Myocyte (in vitro differentiated cells): Measurements from ENCODE around the gene C14orf119. TPM values are rescaled to one million over a fixed set of nuclear protein-coding genes. Genes with fewer than 3 reads are reported as not detected.
A peak's percentile ranks its signal among the peaks of the same experiment; 100 is the strongest.

Experiments
- DNase-seq: peaks from one replicate; pipeline ENCODE4 v3.0.0-alpha.2; 2012; ENCODE audit warnings: low read depth
- total RNA-seq: library from RNA; depleted of rRNA; stranded (reverse); fragments of >200 nt; gene quantifications from 2 replicates; pipeline ENCODE4 v1.2.3, GENCODE V29; 2014

Gene C14orf119
- total RNA-seq, 1 donor from 2014 or later = 40.7 TPM

GRCh38 chr14:23060536-23061260 is 34.6 kb upstream of the C14orf119 start:
- DNase-seq = no peak

- DNase-seq = peak; percentile 90
Measured at GRCh38 chr14:23062002-23062401, 33.3 kb upstream of the C14orf119 start.

DNA sequence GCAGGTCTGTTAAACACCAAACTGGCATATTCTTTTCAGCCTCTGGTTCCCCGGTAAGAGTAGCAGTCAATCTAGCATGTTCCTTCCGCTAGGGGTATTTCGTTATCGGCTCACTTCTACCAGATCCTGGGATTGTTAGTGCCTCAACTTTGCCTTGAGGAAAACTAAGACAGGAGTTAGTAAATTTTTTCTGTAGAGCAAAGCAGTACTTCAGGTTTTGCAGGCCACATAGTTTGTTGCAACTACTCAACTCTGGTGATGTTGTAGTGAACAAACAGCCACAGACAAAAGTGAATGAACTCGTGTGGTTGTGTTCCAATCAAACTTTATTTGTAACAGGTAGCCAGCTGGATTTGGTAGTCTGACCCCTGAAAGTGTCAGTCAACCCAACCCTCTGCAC is 31.7 kb upstream of the C14orf119 start:
- DNase-seq = no peak

GRCh38 chr14:23066368-23066767 is 28.9 kb upstream of the C14orf119 start:
- DNase-seq = no peak

GRCh38 chr14:23066855-23067744 is 28.2 kb upstream of the C14orf119 start:
- DNase-seq = no peak

DNA sequence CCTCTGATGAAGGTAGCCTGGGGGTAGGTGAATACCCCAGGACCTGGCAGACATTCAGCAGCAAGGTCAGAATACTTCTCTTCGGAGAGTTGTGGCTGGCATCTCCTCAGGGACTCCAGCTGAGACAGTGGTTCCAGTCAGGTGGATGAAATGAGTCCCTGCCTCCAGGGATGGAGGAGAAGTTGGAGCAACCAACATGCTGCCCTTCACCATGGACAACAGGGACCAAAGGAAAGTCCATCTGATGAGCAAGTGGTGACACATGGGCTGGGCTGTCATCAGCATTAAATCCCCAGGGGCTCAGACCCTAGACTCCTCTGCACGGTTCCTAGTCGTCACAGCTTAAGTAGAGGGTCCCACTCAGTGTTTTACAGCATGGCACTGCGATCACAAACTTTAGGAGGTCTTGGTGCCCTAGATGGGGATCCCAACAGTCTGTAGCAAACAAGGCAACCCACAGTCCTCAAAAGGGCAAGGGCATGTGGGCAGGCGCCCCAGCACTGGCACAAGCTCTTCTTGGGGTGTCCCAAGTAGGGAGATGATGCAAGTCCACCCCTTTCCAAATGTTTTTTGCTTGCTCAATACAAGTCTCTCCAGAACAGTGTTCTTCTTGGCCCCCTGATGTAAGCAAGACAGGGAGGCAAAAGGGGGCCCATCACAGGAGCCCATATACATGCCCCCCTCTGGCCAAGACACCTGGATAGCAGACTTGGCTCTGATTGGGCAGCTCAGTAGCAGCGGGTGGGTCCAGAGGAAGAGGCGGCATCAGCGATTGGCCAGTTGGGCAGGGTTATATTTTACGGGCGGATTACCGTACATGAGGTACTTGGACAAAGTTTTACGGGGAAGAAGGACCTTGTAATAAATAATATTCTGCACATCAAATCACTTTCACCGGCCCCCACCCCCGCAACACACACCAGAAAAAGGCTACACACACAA is 27.2 kb upstream of the C14orf119 start:
- no peak for DNase-seq

- peak; percentile 94 for DNase-seq
Measured at GRCh38 chr14:23068789-23069412, 26.4 kb upstream of the C14orf119 start.

DNA sequence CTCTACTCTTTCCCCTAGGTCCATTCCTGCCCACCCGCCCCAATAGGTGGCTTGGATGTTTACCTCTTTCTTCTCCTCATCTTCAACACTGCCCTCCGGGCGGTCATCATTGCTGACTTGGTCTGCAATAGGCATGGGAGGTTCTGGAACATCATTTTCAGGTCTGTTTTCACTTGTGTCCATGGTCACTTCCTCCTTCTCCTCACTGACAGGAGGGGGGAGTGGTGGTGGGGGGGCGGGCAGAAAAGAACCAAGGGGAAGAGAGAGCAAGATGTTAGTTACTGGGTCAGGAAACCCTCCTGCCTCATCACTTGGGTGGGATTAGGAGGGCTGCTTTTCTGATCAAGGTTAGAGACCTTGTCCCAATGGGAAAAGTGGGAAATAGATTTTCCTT is 25.9 kb upstream of the C14orf119 start:
- DNase-seq = no peak

DNA sequence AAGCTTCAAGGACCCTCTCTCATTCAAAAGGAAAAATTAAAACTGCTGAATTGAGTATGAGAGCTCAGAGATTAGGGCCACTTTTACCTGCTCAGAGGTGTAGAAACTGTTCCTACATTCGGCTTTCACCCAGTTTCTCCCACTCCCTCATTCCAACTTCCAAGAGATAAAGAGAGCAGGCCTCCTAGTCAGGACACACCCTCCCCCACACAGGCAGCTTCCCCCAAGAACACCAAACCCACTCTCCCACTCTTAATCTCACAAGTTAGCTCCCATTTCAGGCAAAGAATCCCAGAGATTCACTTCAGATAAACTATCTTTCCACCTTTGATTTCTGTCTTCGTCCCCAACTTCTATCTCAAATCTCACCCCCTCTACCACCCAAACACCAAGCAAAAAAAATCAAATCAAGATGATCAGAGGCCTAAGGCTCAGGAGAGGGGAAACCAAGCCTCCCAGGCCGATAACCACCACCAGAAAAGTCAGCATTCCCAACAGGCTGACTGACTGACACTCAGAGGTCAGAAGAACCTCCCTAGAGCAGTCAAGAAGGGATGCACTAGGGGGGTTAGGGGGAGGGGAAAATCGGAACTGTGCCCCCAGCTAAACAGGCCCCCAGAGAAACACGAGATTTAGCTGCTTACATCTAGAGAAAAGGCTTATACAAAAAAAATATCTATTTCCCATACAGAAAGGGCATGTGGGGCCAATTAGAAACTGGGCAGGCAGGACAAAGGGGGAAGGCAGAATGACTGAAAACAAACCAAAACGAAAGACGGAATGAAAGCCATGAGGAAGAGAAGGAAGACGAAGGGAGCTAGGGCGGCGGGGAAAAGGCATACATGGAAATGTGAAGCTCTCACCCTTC is 24.8 kb upstream of the C14orf119 start:
- DNase-seq = no peak

DNA sequence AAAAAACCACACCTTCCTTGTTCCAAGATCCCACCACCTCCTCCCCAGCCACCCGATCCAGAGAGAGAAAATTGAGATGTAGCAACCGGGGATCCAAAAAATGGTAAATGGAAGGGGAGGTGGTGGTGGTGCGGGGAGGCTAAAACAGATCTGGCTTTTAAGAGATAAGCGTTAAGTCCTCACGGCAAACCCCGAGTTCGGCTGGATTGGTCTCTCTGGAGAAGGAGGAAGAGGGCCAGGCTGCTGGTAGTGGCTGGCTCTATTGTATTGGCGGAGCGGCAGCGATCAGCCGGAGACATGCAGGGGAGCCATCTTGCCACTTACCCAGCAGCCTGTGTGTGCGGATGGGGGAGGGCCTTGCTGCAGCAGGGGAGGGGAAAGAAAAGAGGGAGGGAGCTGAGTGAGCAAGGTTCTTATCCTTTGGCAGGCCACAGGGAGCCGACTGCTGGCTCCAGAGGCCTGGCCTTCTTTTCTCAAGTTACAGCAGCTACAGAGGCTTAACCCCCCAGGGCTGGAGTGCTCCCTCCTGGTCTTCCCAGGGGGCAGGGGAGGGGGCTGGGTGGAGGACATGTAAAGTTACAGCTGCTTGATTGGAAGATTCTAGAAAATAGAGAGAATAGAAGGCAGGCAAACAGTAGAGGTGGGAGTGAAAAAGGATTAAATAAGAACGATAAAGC is 23.9 kb upstream of the C14orf119 start:
- DNase-seq = peak; percentile 93

DNA sequence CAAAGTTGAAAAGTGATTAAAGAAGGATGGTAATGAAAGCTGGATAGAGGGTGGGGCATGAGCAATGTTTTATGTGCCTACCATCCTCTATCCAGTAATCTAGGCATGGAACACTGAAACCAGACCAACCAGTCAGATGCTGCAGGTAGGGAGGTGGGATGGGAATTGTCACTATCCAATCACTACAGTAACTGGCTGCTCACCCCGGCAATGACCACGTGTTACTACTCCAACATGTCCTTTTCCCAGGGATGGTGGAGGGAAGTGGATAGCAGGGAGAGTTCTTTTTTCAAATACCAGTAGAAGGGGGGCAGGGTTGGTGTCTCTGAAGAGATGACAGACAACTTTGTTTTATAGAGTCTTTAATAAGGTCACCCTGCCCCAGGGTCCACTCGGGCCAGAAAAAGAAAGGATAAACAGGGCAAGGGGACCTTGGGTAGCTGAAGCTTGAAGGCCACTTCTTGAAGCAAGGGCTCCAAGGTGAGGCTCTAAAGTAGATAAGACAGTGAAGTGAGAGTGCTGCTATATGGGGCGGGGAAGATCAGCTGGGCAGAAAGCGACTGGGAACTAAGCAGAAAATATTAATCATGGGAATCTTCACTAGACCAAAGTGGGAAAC is 23.3 kb upstream of the C14orf119 start:
- DNase-seq = peak; percentile 24

DNA sequence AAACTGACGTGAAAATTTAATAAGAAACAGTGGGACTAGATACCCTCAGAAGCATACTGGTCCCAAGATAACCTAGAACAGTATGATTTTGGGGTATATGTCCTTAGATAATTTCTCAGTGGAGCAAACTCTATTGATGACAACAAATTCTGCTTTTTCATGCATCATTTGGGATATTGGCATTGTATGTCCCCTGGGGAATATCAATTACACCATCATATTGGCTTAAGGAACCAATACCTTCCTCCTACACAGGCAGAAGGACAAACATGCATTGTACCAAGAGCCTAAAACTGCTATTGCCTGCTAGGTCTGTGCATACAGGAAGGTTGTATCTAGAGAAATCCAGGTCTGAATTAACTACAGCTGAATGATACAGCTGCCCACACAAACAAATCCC is 20.4 kb upstream of the C14orf119 start:
- DNase-seq = no peak

DNA sequence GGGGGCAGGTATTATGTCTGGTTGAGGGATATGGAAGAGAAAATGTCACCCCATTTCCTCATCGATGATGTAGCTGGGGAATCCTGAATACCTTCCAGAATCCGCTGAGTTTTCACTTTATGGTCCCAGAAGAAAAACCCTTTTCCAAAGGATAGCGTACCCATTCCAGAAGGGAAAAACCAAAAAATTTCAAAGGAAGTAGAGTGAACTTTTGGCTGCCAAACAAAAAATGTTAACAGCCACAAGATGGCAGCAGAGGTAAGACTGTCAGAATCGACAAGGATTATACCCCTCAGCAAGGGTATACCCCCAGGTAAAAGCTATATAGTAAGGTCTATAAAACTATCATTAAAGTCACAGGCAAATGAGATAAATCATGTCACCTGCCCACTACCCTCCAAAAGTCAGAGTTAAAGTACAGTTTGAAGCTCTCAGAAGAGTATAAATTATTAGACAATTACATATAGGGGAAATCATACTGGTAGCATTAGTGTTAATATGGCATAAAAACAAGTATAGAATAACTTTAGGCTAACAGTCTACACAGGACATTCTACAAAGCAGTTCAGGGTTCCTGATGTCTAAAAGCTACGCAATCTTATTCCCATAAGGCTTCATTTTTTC is 18.4 kb upstream of the C14orf119 start:
- peak; percentile 59 for DNase-seq

DNA sequence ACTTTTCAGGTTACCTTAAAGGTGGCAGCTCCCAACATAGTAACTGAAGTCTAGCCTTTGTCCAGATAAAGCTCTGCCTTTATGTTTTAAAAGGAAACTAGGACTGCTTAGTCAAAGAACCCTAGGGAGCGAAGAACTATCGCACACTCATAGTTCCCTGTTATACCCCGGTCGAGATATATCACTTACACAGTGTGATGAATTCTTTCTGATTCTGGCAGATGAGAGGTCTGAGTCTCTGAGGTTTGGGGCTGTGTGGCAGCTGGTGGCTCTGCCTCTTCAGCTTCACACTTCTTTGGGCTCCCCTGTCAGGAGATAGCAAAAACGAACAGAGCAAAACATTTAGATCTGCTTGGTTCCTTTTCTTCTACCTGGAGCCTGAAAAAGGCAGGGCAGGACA is 17.3 kb upstream of the C14orf119 start:
- peak; percentile 63 for DNase-seq

GRCh38 chr14:23078692-23079116 is 16.6 kb upstream of the C14orf119 start:
- peak; percentile 94 for DNase-seq

DNA sequence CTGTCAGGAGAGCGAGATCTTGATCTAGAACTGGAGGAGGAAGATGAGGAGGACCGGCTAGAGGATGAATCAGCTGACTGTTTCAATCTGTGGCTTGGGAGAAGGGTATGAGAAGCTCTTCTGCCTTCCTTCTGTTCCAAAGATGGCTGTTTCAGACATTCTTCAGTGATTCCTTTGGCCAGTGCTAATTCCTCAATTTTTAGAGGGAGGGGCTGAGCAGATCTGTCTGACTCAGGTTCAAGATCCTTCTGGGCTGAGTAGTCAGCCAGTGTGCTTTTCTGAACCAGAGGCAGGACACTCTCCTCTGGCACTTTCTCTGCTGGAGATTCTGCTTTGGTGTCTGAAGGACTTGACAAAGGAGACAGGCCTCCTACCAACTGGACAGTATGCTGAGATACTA is 15.6 kb upstream of the C14orf119 start:
- no peak for DNase-seq

DNA sequence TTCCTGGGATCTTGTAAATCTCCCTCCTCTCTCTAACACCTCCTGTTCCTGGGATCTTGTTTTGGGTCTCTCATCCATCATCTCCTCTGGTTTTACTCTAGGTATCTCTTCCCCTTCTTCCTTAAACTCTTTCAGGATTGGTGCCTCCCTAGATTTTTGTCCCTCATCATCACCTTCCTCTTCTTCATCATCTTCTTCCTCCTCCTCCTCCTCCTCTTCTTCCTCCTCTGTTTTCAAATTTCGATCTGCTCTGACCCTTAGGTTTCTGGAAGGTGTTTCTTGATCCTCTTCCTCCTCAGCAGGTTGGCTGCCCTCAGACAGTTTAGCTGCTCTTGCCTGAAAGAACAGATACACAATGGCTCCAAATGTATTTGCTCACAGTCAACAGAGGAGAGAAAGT is 14.8 kb upstream of the C14orf119 start:
- DNase-seq = no peak

DNA sequence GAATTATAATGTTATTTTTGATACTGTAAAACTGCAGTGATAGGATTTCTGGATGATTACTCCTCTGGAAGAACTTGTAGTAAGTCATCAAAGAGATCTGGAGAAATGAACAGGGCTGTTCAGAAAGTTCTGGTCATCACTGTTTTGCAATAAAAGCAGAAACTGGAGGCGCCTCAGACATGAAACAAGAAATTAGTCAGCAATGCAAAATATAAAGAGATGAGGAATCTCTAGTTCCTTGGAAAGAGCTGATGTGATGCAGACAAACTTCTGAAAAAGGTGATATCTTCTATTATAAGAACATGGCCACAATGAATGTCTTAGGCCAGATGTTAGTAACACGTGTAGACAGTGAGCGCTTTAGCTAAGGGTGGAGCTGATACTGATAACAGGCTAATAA is 9.8 kb upstream of the C14orf119 start:
- no peak for DNase-seq
